Measurements from ENCODE around the gene LST1.

The LST1 gene

DNA sequence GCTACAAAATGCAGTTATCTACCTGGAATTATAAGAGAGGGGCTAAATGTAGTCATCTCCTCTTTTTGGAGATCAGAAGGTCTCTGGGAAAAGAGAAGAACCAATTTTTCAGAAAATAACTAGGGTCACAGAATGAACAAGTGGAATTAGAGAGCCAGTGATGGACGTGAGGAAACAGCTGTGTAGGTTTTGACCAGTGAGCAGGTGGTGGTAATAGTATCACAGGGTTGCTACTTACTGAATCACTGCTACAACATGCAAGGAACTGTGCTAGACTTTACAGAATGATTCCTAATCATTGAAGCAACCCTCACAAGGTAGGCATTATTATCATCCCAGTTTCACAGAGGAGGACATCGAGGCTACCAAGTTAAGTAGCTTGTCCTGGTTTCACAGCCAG, 41.4 kb upstream of the LST1 start:
- TF ChIP-seq, protein P1, sequence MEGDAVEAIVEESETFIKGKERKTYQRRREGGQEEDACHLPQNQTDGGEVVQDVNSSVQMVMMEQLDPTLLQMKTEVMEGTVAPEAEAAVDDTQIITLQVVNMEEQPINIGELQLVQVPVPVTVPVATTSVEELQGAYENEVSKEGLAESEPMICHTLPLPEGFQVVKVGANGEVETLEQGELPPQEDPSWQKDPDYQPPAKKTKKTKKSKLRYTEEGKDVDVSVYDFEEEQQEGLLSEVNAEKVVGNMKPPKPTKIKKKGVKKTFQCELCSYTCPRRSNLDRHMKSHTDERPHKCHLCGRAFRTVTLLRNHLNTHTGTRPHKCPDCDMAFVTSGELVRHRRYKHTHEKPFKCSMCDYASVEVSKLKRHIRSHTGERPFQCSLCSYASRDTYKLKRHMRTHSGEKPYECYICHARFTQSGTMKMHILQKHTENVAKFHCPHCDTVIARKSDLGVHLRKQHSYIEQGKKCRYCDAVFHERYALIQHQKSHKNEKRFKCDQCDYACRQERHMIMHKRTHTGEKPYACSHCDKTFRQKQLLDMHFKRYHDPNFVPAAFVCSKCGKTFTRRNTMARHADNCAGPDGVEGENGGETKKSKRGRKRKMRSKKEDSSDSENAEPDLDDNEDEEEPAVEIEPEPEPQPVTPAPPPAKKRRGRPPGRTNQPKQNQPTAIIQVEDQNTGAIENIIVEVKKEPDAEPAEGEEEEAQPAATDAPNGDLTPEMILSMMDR (conservative IDR thresholded peaks at IDR 0.05; ENCODE audit: low read depth, low read length), result no peak
- DNase-seq (ENCODE audit: low read depth), result no peak
- H3K4me3 ChIP-seq (ENCODE audit: low read length), result no peak overlapping the region

- DNase-seq (ENCODE audit: low read depth), result no peak
- TF ChIP-seq, protein P1 (conservative IDR thresholded peaks at IDR 0.05; ENCODE audit: low read depth, low read length), result no peak
- H3K4me3 ChIP-seq (ENCODE audit: low read length), result no peak overlapping the region
These were observed 40.8 kb upstream of the LST1 start for GRCh38 chr6:31545291-31545690.

DNA sequence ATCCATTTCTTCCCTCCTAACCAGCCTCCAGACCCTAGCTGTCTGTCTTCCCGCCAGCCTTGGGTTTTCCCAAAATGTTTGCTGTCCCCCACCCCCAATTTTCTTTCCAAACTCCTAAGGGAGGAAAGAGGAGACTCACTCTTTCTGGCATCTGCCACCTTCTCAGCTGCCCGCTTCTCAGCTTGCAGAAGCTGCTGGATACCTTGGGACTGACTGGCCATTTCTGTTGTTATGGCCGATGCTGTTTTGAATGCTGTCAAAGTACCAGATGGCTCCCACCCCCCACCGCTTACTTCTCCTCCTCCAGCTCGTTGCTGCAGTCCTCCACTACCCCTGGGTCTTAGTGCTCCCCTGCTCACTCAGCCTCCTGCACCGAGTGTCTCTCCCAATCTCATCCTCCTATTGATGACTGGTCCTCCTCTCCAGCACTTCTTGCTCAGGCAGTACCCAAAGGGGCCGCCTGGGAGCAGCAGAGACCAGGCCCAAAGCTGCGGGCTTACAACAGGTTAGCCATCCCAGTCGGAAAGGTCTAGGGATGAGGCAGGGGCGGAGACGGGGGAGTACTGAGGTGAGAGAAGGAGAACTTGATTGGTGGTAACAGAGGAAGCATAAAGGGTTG, 39.6 kb upstream of the LST1 start, which contains the start of gene ATP6V1G2:
TSS of gene ATP6V1G2 (minus strand) at position 270 of the 619 bp plus-strand sequence. CDS start at position 221, 49 bp downstream.
- TF ChIP-seq, protein P1 (conservative IDR thresholded peaks at IDR 0.05; ENCODE audit: low read depth, low read length), result peak; percentile 99
- H3K4me3 ChIP-seq (ENCODE audit: low read length), result peak within 1 kb of the TSS; percentile 56
- peak; percentile 42 for DNase-seq (ENCODE audit: low read depth)

GRCh38 chr6:31546958-31547726, 38.9 kb upstream of the LST1 start, which contains the start of gene NFKBIL1:
TSS of gene NFKBIL1 (plus strand) at chr6:31547608. CDS start at chr6:31547695, 87 bp downstream.
- H3K4me3 ChIP-seq (ENCODE audit: low read length), result peak within 1 kb of the TSS; percentile 56
- TF ChIP-seq, protein P1 (conservative IDR thresholded peaks at IDR 0.05; ENCODE audit: low read depth, low read length), result no peak
- peak; percentile 86 for DNase-seq (ENCODE audit: low read depth)

DNA sequence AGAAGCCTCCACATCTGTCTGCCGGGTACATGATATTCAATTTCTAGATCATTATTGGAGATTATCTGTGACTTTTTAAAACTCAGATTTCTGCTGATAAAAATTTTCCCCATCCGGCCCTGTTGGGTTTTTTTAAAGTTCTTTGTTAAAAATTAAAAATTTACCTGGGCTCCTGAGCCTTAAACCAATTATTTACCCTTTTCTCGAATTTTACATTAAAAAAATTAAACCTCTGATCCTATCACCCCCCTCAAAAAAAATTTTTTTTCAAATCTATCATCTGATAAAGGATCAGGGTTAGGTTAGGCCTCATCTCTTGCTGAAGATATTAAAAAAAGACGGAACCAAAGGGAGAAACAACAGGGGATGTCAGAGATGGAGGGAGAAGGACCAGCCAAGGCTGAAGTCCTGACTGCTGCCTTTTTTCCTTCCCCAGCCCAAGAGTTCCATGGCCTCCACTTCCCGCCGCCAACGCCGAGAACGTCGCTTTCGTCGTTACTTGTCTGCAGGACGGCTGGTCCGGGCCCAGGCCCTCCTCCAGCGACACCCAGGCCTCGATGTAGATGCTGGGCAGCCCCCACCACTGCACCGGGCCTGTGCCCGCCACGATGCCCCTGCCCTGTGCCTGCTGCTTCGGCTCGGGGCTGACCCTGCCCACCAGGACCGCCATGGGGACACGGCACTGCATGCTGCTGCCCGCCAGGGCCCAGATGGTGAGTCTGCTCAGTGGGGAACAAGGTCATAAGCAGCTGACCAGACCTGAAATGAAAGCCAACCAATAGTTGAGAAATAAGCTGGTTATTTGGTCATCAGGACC, 38.1 kb upstream of the LST1 start:
- DNase-seq (ENCODE audit: low read depth), result no peak
- peak overlapping the region; percentile 56 for H3K4me3 ChIP-seq (ENCODE audit: low read length)
- TF ChIP-seq, protein P1 (conservative IDR thresholded peaks at IDR 0.05; ENCODE audit: low read depth, low read length), result no peak

- peak overlapping the region; percentile 56 for H3K4me3 ChIP-seq (ENCODE audit: low read length)
- TF ChIP-seq, protein P1 (conservative IDR thresholded peaks at IDR 0.05; ENCODE audit: low read depth, low read length), result no peak
- no peak for DNase-seq (ENCODE audit: low read depth)
These were observed 37.6 kb upstream of the LST1 start for GRCh38 chr6:31548544-31548873.

Data from retinal pigment epithelial cell (primary cell).